Cardiac septum (tissue), 1 donor: ENCODE measurements around the gene IGFLR1. TPM values are rescaled to one million over a fixed set of nuclear protein-coding genes. Genes with fewer than 3 reads are reported as not detected.
"Not testable (repeated sequence)": the region's sequence is repeated elsewhere in the genome, so short reads cannot be mapped to it uniquely, and the experiment has no call there.

ENCODE experiments used
- DNase-seq: peaks from one replicate; pipeline ENCODE4 v3.0.0-alpha.2; 2020; ENCODE audit warnings: low spot score
- intact Hi-C: fragments of 100-400 bp; cut with DNase I; formaldehyde crosslinking; loops from one replicate; pipeline ENCODE4 v1.14.0; 2022
- total RNA-seq: library from RNA; stranded (reverse); fragmentation: NEBNext Ultra II Directional; extraction: Animal tissue kit (Norgen Biotek cat#: 25700); gene quantifications from one replicate; pipeline ENCODE4 v1.2.1, GENCODE V29; 2021
- donor health status: DM: no; HTN: no; CAD: no.

Gene IGFLR1
- total RNA-seq, 1 donor from 2014 or later = 4.2 TPM

- no peak for DNase-seq
- intact Hi-C loops = no loop called here
Measured at GRCh38 chr19:35730326-35730725, 11.9 kb downstream of the IGFLR1 start.

- DNase-seq = no peak
- intact Hi-C loops = no loop called here
Measured at GRCh38 chr19:35729763-35730162, 12.5 kb downstream of the IGFLR1 start.

GRCh38 chr19:35729021-35729420 lies 13.2 kb downstream of the IGFLR1 start:
- intact Hi-C loops = no loop called here
- DNase-seq = no peak

- intact Hi-C loops = no loop called here
Measured at GRCh38 chr19:35727956-35728706, 14.1 kb downstream of the IGFLR1 start.

GRCh38 chr19:35727053-35727955 lies 14.9 kb downstream of the IGFLR1 start:
- no peak for DNase-seq
- intact Hi-C loops = no loop called here

More at GRCh38 chr19:35727956-35728706, 14.1 kb downstream of the IGFLR1 start:
- DNase-seq = no peak

- intact Hi-C loops = no loop called here
Measured at GRCh38 chr19:35725216-35725861, 16.9 kb downstream of the IGFLR1 start.

GRCh38 chr19:35724560-35724959 lies 17.7 kb downstream of the IGFLR1 start:
- intact Hi-C loops = no loop called here
- no peak for DNase-seq

More at GRCh38 chr19:35725216-35725861, 16.9 kb downstream of the IGFLR1 start:
- DNase-seq = no peak

- intact Hi-C loops = not testable (repeated sequence)
Measured at GRCh38 chr19:35724132-35724531, 18.1 kb downstream of the IGFLR1 start.

GRCh38 chr19:35723671-35724070 lies 18.6 kb downstream of the IGFLR1 start:
- DNase-seq = no peak
- intact Hi-C loops = no loop called here

More at GRCh38 chr19:35724132-35724531, 18.1 kb downstream of the IGFLR1 start:
- not testable (repeated sequence) for DNase-seq

GRCh38 chr19:35722897-35723296 lies 19.4 kb downstream of the IGFLR1 start:
- no peak for DNase-seq
- intact Hi-C loops = no loop called here

- intact Hi-C loops = no loop called here
- no peak for DNase-seq
Measured at GRCh38 chr19:35722461-35722860, 19.8 kb downstream of the IGFLR1 start.

- intact Hi-C loops = no loop called here
Measured at GRCh38 chr19:35721374-35721773, 20.9 kb downstream of the IGFLR1 start.

GRCh38 chr19:35720648-35721047 lies 21.6 kb downstream of the IGFLR1 start:
- no peak for DNase-seq
- intact Hi-C loops = no loop called here

More at GRCh38 chr19:35721374-35721773, 20.9 kb downstream of the IGFLR1 start:
- DNase-seq = no peak

GRCh38 chr19:35720163-35720524 lies 22.1 kb downstream of the IGFLR1 start:
- intact Hi-C loops = no loop called here
- no peak for DNase-seq

- DNase-seq = no peak
- intact Hi-C loops = loop anchor here (5.0 to 10.0 kb wide), 2 partner anchors 105 to 172 kb away; partner anchors contain the start of gene TMEM147
Measured at GRCh38 chr19:35719402-35720162, 22.7 kb downstream of the IGFLR1 start.

- intact Hi-C loops = loop anchor here (5.0 to 10.0 kb wide), 2 partner anchors 106 to 171 kb away; partner anchors contain the start of gene TMEM147
- DNase-seq = no peak
Measured at GRCh38 chr19:35718345-35719041, 23.8 kb downstream of the IGFLR1 start.

GRCh38 chr19:35717665-35718344 lies 24.4 kb downstream of the IGFLR1 start, which contains the start of gene KMT2B:
KMT2B (plus strand) TSS chr19:35718003; CDS start chr19:35718019, 16 bp downstream.
- DNase-seq = no peak
- intact Hi-C loops = loop anchor here (1.0 to 10.0 kb wide), 4 partner anchors 23 to 213 kb away; partner anchors contain the start of gene TMEM147
